Epithelial cell of proximal tubule (primary cell): Measurements from ENCODE around the gene PJA2. TPM values are rescaled to one million over a fixed set of nuclear protein-coding genes. Genes with fewer than 3 reads are reported as not detected.

Experiments
- DNase-seq: peaks from one replicate; pipeline ENCODE4 v3.0.0-alpha.2; 2011; ENCODE audit warnings: low read depth
- H3K4me3 ChIP-seq: 2 replicates; pipeline ENCODE4 v1.5.1; 2011; ENCODE audit warnings: low read depth, mild to moderate bottlenecking, low read length
- CTCF ChIP-seq: conservative IDR thresholded peaks from 2 replicates; pipeline ENCODE4 v1.5.1; 2012; ENCODE audit warnings: low read depth, mild to moderate bottlenecking, low read length
- total RNA-seq: library from RNA; depleted of rRNA; stranded (reverse); fragments of >200 nt; gene quantifications from 2 replicates; pipeline ENCODE4 v1.2.3, GENCODE V29; 2015

PJA2 gene
- total RNA-seq, 1 donor from 2014 or later: 42.3 TPM

GRCh38 chr5:109408991-109409843 is 557 bp downstream of the PJA2 start:
- H3K4me3 ChIP-seq: peak overlapping the region; percentile 86
- no peak for TF ChIP-seq CTCF
- DNase-seq: no peak

- DNase-seq: no peak
- H3K4me3 ChIP-seq: peak overlapping the region; percentile 86
- TF ChIP-seq CTCF: no peak
These were observed 1.9 kb downstream of the PJA2 start for GRCh38 chr5:109407913-109408312.

- H3K4me3 ChIP-seq: peak overlapping the region; percentile 86
- DNase-seq: no peak
- TF ChIP-seq CTCF: no peak
These were observed 3.1 kb downstream of the PJA2 start for GRCh38 chr5:109406719-109407118.

DNA sequence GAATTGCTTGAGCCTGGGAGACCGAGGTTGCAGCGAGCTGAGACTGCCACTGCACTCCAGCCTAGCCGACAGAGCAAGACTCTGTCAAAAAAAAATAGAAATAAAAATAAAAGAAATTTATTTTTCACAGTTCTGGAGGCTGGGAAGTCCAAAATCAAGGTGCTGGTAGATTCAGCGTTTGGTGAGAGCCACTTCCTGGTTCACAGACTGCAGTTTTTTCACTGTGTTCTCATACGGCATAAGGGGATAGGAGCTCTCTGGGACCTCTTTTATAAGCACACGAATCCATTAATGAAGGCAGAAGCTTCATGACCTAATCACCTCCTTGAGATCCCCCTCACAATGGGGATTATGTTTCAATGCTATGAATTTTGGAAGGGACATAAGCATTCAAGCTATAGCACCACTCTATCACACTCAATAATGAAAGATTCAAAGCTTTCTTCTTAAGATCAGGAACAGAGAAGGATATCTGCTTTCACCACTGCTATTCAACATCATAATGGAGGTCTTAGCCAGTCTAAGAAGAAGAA is 5.3 kb downstream of the PJA2 start:
- TF ChIP-seq CTCF: no peak
- DNase-seq: no peak
- H3K4me3 ChIP-seq: no peak overlapping the region

DNA sequence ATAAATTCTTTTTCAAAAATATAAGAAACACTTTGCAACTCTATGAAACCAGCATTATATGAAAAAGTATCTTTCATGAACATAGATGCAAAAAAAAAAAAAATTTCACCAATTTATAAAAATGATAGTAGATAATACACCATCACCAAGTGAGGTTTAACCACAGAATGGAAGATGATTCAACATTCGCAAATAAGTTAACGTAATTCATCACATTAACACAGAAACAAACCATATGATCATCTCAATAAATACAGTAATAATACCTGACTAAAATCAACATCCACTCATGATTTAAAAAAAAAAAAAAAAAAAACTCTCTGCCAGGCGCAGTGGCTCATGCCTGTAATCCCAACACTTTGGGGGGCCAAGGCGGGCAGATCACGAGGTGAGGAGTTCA is 6.3 kb downstream of the PJA2 start:
- DNase-seq: no peak
- no peak overlapping the region for H3K4me3 ChIP-seq
- TF ChIP-seq CTCF: no peak

DNA sequence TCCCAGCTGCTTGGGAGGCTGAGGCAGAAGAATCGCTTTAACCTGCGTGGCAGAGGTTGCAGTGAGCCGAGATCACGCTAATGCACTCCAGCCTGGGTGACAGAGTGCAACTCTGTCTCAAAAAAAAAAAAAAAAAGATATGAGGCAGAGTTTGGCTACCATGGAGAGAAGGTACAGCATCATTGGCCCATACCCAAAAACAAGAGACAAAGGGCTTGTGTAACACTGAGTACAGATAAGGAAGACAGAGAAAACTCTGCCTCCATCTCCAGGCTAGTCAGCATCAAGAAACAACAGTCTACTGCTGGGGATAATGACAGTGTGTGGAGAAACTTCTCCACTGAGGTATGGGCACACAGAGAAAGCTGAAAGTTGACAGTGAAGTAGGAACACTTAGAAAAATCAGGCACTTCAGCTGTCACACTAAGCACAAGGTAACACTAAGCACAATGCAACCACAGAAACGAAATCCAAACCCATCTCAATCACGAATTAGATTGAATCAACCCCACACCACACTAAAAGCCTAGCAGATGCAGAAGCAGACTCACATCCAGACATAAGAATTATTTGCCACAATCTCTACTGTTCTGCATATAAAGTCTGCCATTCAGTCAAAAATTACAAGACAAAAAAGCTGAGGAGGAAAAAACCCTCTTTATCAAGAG is 10.5 kb downstream of the PJA2 start:
- no peak for DNase-seq
- no peak overlapping the region for H3K4me3 ChIP-seq
- TF ChIP-seq CTCF: no peak
